Neural cell (in vitro differentiated cells): ENCODE data around the gene MACROD1. TPM values are rescaled to one million over a fixed set of nuclear protein-coding genes. Genes with fewer than 3 reads are reported as not detected.

Source experiments
- H2AFZ ChIP-seq: fragments of 200-600, 300-800 bp; sonication (generic), shearing (Covaris generic); 2 replicates; pipeline ENCODE4 v1.6.0; 2014; ENCODE audit warnings: low read depth, mild to moderate bottlenecking, antibody characterized with exemption, low read length, moderate library complexity
- H3F3A ChIP-seq: fragments of 200-600 bp; shearing (Covaris generic); 2 replicates; pipeline ENCODE4 v1.6.1; 2016; ENCODE audit warnings: mild to moderate bottlenecking, moderate library complexity, mixed read lengths, antibody characterized with exemption, low read length; ENCODE audit not compliant: insufficient read depth, poor library complexity, severe bottlenecking
- H3K27ac ChIP-seq: fragments of 200-600, 300-800 bp; sonication (generic), shearing (Covaris generic); 2 replicates; pipeline ENCODE4 v1.5.1; 2014; ENCODE audit warnings: mild to moderate bottlenecking, low read length, moderate library complexity
- H3K27me3 ChIP-seq: fragments of 300-800, 200-600 bp; sonication (generic), shearing (Covaris generic); 2 replicates; pipeline ENCODE4 v1.6.0; 2014; ENCODE audit warnings: mild to moderate bottlenecking, low read depth, low read length, moderate library complexity; ENCODE audit not compliant: insufficient read depth
- H3K36me3 ChIP-seq: fragments of 300-800, 200-600 bp; sonication (generic), shearing (Covaris generic); 2 replicates; pipeline ENCODE4 v1.5.1; 2014; ENCODE audit warnings: mild to moderate bottlenecking, antibody characterized with exemption, low read length, moderate library complexity; ENCODE audit not compliant: insufficient read depth
- H3K4me2 ChIP-seq: fragments of 300-800, 200-600 bp; sonication (generic), shearing (Covaris generic); 2 replicates; pipeline ENCODE4 v1.6.0; 2014; ENCODE audit warnings: mild to moderate bottlenecking, low read length
- H3K4me3 ChIP-seq: fragments of 300-800, 200-600 bp; sonication (generic), shearing (Covaris generic); 2 replicates; pipeline ENCODE4 v1.5.1; 2014; ENCODE audit warnings: mild to moderate bottlenecking, low read length, moderate library complexity
- H3K79me2 ChIP-seq: fragments of 200-600 bp; shearing (Covaris generic); replicated peaks from 2 replicates; pipeline ENCODE4 v1.6.0; 2014; ENCODE audit warnings: mild to moderate bottlenecking, low read length, moderate library complexity; ENCODE audit not compliant: insufficient read depth
- H3K9ac ChIP-seq: fragments of 300-800, 200-600 bp; sonication (generic), shearing (Covaris generic); 2 replicates; pipeline ENCODE4 v1.6.1; 2016; ENCODE audit warnings: mild to moderate bottlenecking, low read length, mixed read lengths
- H3K9me2 ChIP-seq: fragments of 200-600 bp; shearing (Covaris generic); 2 replicates; pipeline ENCODE4 v1.6.1; 2016; ENCODE audit warnings: mild to moderate bottlenecking, low read length, mixed read lengths; ENCODE audit not compliant: insufficient read depth
- H3K9me3 ChIP-seq: fragments of 200-600, 300-800 bp; sonication (generic), shearing (Covaris generic); 2 replicates; pipeline ENCODE4 v1.6.1; 2016; ENCODE audit warnings: mild to moderate bottlenecking, mixed run types, low read length, moderate library complexity, mixed read lengths
- H4K20me1 ChIP-seq: fragments of 200-600 bp; shearing (Covaris generic); 2 replicates; pipeline ENCODE4 v1.6.1; 2016; ENCODE audit warnings: mild to moderate bottlenecking, mixed run types; ENCODE audit not compliant: insufficient read depth
- EP300 ChIP-seq: fragments of 450-650 bp; conservative IDR thresholded peaks from 2 replicates; pipeline ENCODE4 v1.6.1; 2014; ENCODE audit warnings: antibody characterized with exemption, mild to moderate bottlenecking, moderate library complexity; ENCODE audit not compliant: poor library complexity, severe bottlenecking
- EZH2 ChIP-seq: fragments of 200-600, 300-800 bp; shearing (Covaris generic), sonication (generic); IDR thresholded peaks from 2 replicates; pipeline ENCODE4 v1.6.1; 2014; ENCODE audit warnings: antibody characterized with exemption, low read length, borderline replicate concordance, mild to moderate bottlenecking; ENCODE audit not compliant: insufficient read depth, poor library complexity, severe bottlenecking
- MXI1 ChIP-seq: fragments of 450-650 bp; conservative IDR thresholded peaks from 2 replicates; pipeline ENCODE4 v1.6.1; 2014; ENCODE audit warnings: antibody characterized with exemption, mild to moderate bottlenecking; ENCODE audit not compliant: poor library complexity, severe bottlenecking
- POLR2AphosphoS5 ChIP-seq: IDR thresholded peaks from 2 replicates; pipeline ENCODE4 v1.6.1; 2012
- RAD21 ChIP-seq: fragments of 450-650 bp; conservative IDR thresholded peaks from 2 replicates; pipeline ENCODE4 v1.6.1; 2014; ENCODE audit warnings: antibody characterized with exemption, mild to moderate bottlenecking, moderate library complexity
- SMC3 ChIP-seq: fragments of 450-650 bp; conservative IDR thresholded peaks from 2 replicates; pipeline ENCODE4 v1.6.1; 2014; ENCODE audit warnings: antibody characterized with exemption, mild to moderate bottlenecking, moderate library complexity; ENCODE audit not compliant: poor library complexity
- TAF1 ChIP-seq: IDR thresholded peaks from 2 replicates; pipeline ENCODE4 v1.6.1; 2012; ENCODE audit warnings: low read depth
- polyA plus RNA-seq: library from polyadenylated mRNA; depleted of rRNA; stranded (reverse); fragments of >200 nt; gene quantifications from 2 replicates; pipeline ENCODE4 v1.2.3, GENCODE V29; 2014
- TF ChIP-seq, protein P1 (sequence below): IDR thresholded peaks from 2 replicates; pipeline ENCODE4 v1.6.1; 2012; ENCODE audit warnings: borderline replicate concordance
- TF ChIP-seq, protein P2 (sequence below): fragments of 450-650 bp; IDR thresholded peaks from 2 replicates; pipeline ENCODE4 v1.5.1; 2014; ENCODE audit warnings: antibody characterized with exemption, mild to moderate bottlenecking, moderate library complexity; ENCODE audit not compliant: poor library complexity, severe bottlenecking

The MACROD1 gene
- polyA plus RNA-seq, 1 donor from 2014 or later = 30.8 TPM

DNA sequence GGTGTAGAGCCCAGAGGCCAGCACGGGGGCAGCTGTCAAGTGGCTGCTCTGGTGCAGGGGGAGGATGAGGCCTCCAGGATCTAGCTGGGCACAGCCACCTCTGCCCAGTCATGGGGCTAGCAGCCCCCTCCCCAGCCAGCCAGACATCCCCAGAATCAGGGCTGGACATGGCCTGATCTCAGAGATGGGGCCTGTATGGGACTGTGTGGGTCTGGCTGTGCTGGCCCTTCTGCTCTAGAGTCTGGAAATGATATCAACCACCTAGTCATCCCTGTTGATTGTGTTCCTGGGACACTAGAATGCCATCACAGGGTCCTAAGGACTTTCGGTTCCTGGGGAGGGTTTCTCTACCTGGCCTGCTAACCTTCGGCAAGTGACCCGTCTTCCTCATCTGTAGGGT lies 127.4 kb downstream of the MACROD1 start:
- H3K9me3 ChIP-seq = no peaks in the 10 kb centered on the region
- no peak overlapping the region for H3K9ac ChIP-seq
- no peaks in the 10 kb centered on the region for H3K36me3 ChIP-seq
- no peaks in the 10 kb centered on the region for H3K79me2 ChIP-seq
- H3K9me2 ChIP-seq = no peaks in the 10 kb centered on the region
- H3F3A ChIP-seq = no peaks in the 10 kb centered on the region
- H3K27me3 ChIP-seq = no peaks in the 10 kb centered on the region
- H3K4me2 ChIP-seq = no peak overlapping the region
- no peaks in the 10 kb centered on the region for H4K20me1 ChIP-seq
- TF ChIP-seq MXI1 = no peak
- TF ChIP-seq, protein P1, sequence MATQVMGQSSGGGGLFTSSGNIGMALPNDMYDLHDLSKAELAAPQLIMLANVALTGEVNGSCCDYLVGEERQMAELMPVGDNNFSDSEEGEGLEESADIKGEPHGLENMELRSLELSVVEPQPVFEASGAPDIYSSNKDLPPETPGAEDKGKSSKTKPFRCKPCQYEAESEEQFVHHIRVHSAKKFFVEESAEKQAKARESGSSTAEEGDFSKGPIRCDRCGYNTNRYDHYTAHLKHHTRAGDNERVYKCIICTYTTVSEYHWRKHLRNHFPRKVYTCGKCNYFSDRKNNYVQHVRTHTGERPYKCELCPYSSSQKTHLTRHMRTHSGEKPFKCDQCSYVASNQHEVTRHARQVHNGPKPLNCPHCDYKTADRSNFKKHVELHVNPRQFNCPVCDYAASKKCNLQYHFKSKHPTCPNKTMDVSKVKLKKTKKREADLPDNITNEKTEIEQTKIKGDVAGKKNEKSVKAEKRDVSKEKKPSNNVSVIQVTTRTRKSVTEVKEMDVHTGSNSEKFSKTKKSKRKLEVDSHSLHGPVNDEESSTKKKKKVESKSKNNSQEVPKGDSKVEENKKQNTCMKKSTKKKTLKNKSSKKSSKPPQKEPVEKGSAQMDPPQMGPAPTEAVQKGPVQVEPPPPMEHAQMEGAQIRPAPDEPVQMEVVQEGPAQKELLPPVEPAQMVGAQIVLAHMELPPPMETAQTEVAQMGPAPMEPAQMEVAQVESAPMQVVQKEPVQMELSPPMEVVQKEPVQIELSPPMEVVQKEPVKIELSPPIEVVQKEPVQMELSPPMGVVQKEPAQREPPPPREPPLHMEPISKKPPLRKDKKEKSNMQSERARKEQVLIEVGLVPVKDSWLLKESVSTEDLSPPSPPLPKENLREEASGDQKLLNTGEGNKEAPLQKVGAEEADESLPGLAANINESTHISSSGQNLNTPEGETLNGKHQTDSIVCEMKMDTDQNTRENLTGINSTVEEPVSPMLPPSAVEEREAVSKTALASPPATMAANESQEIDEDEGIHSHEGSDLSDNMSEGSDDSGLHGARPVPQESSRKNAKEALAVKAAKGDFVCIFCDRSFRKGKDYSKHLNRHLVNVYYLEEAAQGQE = no peak
- TF ChIP-seq, protein P2, sequence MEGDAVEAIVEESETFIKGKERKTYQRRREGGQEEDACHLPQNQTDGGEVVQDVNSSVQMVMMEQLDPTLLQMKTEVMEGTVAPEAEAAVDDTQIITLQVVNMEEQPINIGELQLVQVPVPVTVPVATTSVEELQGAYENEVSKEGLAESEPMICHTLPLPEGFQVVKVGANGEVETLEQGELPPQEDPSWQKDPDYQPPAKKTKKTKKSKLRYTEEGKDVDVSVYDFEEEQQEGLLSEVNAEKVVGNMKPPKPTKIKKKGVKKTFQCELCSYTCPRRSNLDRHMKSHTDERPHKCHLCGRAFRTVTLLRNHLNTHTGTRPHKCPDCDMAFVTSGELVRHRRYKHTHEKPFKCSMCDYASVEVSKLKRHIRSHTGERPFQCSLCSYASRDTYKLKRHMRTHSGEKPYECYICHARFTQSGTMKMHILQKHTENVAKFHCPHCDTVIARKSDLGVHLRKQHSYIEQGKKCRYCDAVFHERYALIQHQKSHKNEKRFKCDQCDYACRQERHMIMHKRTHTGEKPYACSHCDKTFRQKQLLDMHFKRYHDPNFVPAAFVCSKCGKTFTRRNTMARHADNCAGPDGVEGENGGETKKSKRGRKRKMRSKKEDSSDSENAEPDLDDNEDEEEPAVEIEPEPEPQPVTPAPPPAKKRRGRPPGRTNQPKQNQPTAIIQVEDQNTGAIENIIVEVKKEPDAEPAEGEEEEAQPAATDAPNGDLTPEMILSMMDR = no peak
- no peak for TF ChIP-seq POLR2AphosphoS5
- TF ChIP-seq RAD21 = no peak
- no peak for TF ChIP-seq TAF1
- no peak for TF ChIP-seq EZH2
- TF ChIP-seq EP300 = no peak
- no peak for TF ChIP-seq SMC3
- no peak overlapping the region for H2AFZ ChIP-seq
- no peak overlapping the region for H3K27ac ChIP-seq
- H3K4me3 ChIP-seq = no peak overlapping the region

DNA sequence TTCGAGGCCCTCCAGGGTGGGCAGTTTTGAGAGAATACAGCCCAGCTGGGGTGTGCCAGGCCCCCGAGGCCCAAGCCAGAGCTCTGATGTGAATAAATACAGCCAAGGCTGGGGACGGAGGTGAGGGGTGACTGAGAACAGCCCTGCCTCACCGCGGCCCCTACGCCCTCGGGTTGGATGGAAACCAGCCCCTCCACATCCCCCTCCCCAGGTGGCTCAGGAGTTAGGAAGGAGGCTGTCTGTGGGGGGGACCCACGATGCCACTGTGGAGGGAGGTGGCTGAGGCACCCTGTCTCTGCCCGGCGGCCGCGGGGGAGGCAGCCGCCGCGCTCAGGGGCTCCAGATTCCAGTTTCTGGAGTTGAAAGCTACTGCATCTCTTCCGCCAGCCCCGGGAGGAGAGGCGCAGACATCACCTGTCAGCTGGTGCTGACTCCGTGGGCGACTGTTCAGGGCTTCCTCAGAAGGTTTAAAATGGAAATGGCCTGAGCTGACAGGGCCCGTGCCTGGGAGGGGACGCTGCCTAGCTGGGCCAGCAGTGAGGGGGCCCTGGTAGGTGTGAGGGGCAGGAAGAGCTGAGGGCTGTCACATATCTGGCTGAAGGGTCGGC lies 128.8 kb downstream of the MACROD1 start:
- Histone ChIP-seq H3K9ac (peak overlapping the region; percentile 69), H3K79me2 (no peaks in the 10 kb centered on the region), H3K27ac (peak overlapping the region; percentile 45)

More for the DNA sequence above, 128.8 kb downstream of the MACROD1 start:
- Histone ChIP-seq H2AFZ (no peak overlapping the region), H3K27me3 (no peaks in the 10 kb centered on the region), H3K9me3 (no peaks in the 10 kb centered on the region), H3F3A (no peaks in the 10 kb centered on the region), H3K36me3 (no peaks in the 10 kb centered on the region), H3K4me3 (peak overlapping the region; percentile 90), H4K20me1 (no peaks in the 10 kb centered on the region), H3K4me2 (peak overlapping the region; percentile 68), H3K9me2 (no peaks in the 10 kb centered on the region)
- TF ChIP-seq, protein P1 = no peak
- TF ChIP-seq, protein P2 = no peak
- no peak for TF ChIP-seq EP300
- no peak for TF ChIP-seq TAF1
